GM12878 (cell line): ENCODE results near the gene ITGA6. TPM values are rescaled to one million over a fixed set of nuclear protein-coding genes. Genes with fewer than 3 reads are reported as not detected.

Experiments used
- ATAC-seq: fragments of 200-7000 bp; cut with Tn5 transposase; 3 replicates; pipeline ENCODE4 v1.9.1; 2020; ENCODE audit warnings: mild to moderate bottlenecking, moderate library complexity
- BruUV-seq: library from RNA; stranded (reverse); fragments of 400-500 nt; replicated peaks from 2 replicates; lab custom pipeline; 2021; lab: Mats Ljungman, UMichigan
- CTCF ChIA-PET: fragments of 300-600 bp; sonication (Branson Sonifier 250); formaldehyde crosslinking; extraction: SDS; loops from one replicate; lab custom pipeline; 2021; ENCODE audit warnings: inconsistent platforms; lab: Yijun Ruan, JAX
- POLR2A ChIA-PET: fragments of 350-600 bp; formaldehyde crosslinking; extraction: SDS; loops from one replicate; lab custom pipeline; 2021; ENCODE audit warnings: inconsistent platforms; lab: Charles Lee
- RAD21 ChIA-PET: fragments of 300-600 bp; sonication (Branson Sonifier 250); formaldehyde crosslinking; loops from one replicate; lab custom pipeline; 2023; ENCODE audit warnings: antibody characterized with exemption; ENCODE audit not compliant: unreplicated experiment; lab: Charles Lee
- SMC1A ChIA-PET: fragments of 300-600 bp; sonication (Branson Sonifier 250); formaldehyde crosslinking; loops from one replicate; lab custom pipeline; 2023; ENCODE audit not compliant: unreplicated experiment, uncharacterized antibody; lab: Charles Lee
- DNase-seq: peaks from one replicate; pipeline ENCODE4 v3.0.0-alpha.2; 2011; ENCODE audit warnings: low read depth, low spot score
- FAIRE-seq: peaks from 3 replicates; lab custom pipeline; 2011; peaks lifted over from hg19 to GRCh38; lab: Jason Lieb, UNC
- H2AFZ ChIP-seq: 2 replicates; pipeline ENCODE4 v1.6.0; 2011; ENCODE audit warnings: low read depth, low read length, control low read depth; ENCODE audit not compliant: control insufficient read depth
- H3K27ac ChIP-seq: 2 replicates; pipeline ENCODE4 v1.5.1; 2011; ENCODE audit warnings: control low read depth; ENCODE audit not compliant: control insufficient read depth, insufficient read depth
- H3K27me3 ChIP-seq, 2 experiments: replicated peaks in 1 of 2; 2 replicates each; pipeline versions ENCODE4 v1.6.0 to v1.6.1; 2011; ENCODE audit warnings: low read length in 1 of 2; ENCODE audit not compliant: control insufficient read depth in 2 of 2, insufficient read depth in 2 of 2
- H3K36me3 ChIP-seq, 2 experiments: 2 replicates each; pipeline ENCODE4 v1.5.1; 2011; ENCODE audit warnings: low read length in 1 of 2; ENCODE audit not compliant: control insufficient read depth in 2 of 2, insufficient read depth in 2 of 2
- H3K4me1 ChIP-seq: 2 replicates; pipeline ENCODE4 v1.6.1; 2011; ENCODE audit warnings: mild to moderate bottlenecking, low read length, moderate library complexity, mixed read lengths; ENCODE audit not compliant: control insufficient read depth, insufficient read depth
- H3K4me2 ChIP-seq: 2 replicates; pipeline ENCODE4 v1.6.0; 2011; ENCODE audit warnings: control low read depth; ENCODE audit not compliant: control insufficient read depth, insufficient read depth
- H3K4me3 ChIP-seq: fragments of 200-600 bp; sonication (generic); 2 replicates; pipeline ENCODE4 v1.5.1; 2016
- H3K79me2 ChIP-seq: 2 replicates; pipeline ENCODE4 v1.6.0; 2011; ENCODE audit warnings: low read length; ENCODE audit not compliant: control insufficient read depth, insufficient read depth
- H3K9ac ChIP-seq: 2 replicates; pipeline ENCODE4 v1.8.0; 2011; ENCODE audit warnings: low read length, control low read depth, mixed read lengths; ENCODE audit not compliant: control insufficient read depth, insufficient read depth
- H3K9me3 ChIP-seq: replicated peaks from 3 replicates; pipeline ENCODE4 v1.5.1; 2011; ENCODE audit warnings: mild to moderate bottlenecking, low read length; ENCODE audit not compliant: control insufficient read depth, insufficient read depth
- H4K20me1 ChIP-seq: 2 replicates; pipeline ENCODE4 v1.6.0; 2011; ENCODE audit not compliant: control insufficient read depth, insufficient read depth
- CBFB ChIP-seq: IDR thresholded peaks from 2 replicates; pipeline ENCODE4 v1.6.1; 2016; ENCODE audit warnings: antibody characterized with exemption, low read depth
- EZH2 ChIP-seq: IDR thresholded peaks from 2 replicates; pipeline ENCODE4 v1.6.1; 2012; ENCODE audit warnings: low read depth, mild to moderate bottlenecking, control low read depth, inconsistent platforms, low read length, borderline replicate concordance; ENCODE audit not compliant: control insufficient read depth
- HSF1 ChIP-seq: fragments of 150-350 bp; IDR thresholded peaks from 2 replicates; pipeline ENCODE4 v1.6.1; 2014; ENCODE audit warnings: mild to moderate bottlenecking, low read depth, low read length
- IKZF2 ChIP-seq, 2 experiments: fragments of 450-650 bp; IDR thresholded peaks; 2 replicates each; pipeline ENCODE4 v1.6.1; 2017; ENCODE audit warnings: mild to moderate bottlenecking in 2 of 2, moderate library complexity in 2 of 2
- IRF3 ChIP-seq: fragments of 450-650 bp; IDR thresholded peaks from 2 replicates; pipeline ENCODE4 v1.6.1; 2014; ENCODE audit warnings: mild to moderate bottlenecking
- MXI1 ChIP-seq: fragments of 150-350 bp; IDR thresholded peaks from 2 replicates; pipeline ENCODE4 v1.6.1; 2011; ENCODE audit warnings: low read depth, mild to moderate bottlenecking, inconsistent platforms, low read length, improper control_type of control experiment
- MYC ChIP-seq: IDR thresholded peaks from 2 replicates; pipeline ENCODE4 v1.6.1; 2011; ENCODE audit warnings: mild to moderate bottlenecking, low read length, moderate library complexity, inconsistent platforms; ENCODE audit not compliant: insufficient read depth, insufficient replicate concordance, insufficient read length, severe bottlenecking
- NR2C2 ChIP-seq: IDR thresholded peaks from 2 replicates; pipeline ENCODE4 v1.6.1; 2011; ENCODE audit warnings: borderline replicate concordance, low read depth; ENCODE audit not compliant: control insufficient read depth, insufficient read length
- RFX5 ChIP-seq: IDR thresholded peaks from 2 replicates; pipeline ENCODE4 v1.6.1; 2011; ENCODE audit warnings: low read depth, low read length, improper control_type of control experiment
- SMAD5 ChIP-seq: IDR thresholded peaks from 2 replicates; pipeline ENCODE4 v1.6.1; 2016; ENCODE audit warnings: antibody characterized with exemption, low read depth
- SP1 ChIP-seq: IDR thresholded peaks from one replicate; pipeline ENCODE4 v1.6.1; 2011; ENCODE audit warnings: low read depth, low read length
- STAT3 ChIP-seq: IDR thresholded peaks from 2 replicates; pipeline ENCODE4 v1.6.1; 2011; ENCODE audit warnings: low read depth, low read length, improper control_type of control experiment
- WRNIP1 ChIP-seq: IDR thresholded peaks from 2 replicates; pipeline ENCODE4 v1.6.1; 2011; ENCODE audit warnings: low read depth, low read length, improper control_type of control experiment, borderline replicate concordance
- YY1 ChIP-seq: IDR thresholded peaks from 2 replicates; pipeline ENCODE4 v1.6.1; 2011; ENCODE audit warnings: low read depth, mild to moderate bottlenecking, low read length
- WGBS: methylation state at CpG from one replicate; pipeline ENCODE4 v1.1.6; 2016; ENCODE audit warnings: low lambda C conversion rate; ENCODE audit not compliant: insufficient replicate concordance, insufficient coverage; ENCODE audit errors: missing lambda C conversion rate; 5-methylcytosine and 5-hydroxymethylcytosine counted together
- in situ Hi-C: fragments of 300-500 bp; cut with MboI; formaldehyde crosslinking; loops from 9 replicates; pipeline ENCODE4 v1.14.3; 2018; ENCODE audit warnings: mixed read lengths
- intact Hi-C: fragments of 100-400 bp; cut with micrococcal nuclease; formaldehyde crosslinking; loops from one replicate; pipeline ENCODE4 v1.14.2; 2022; ENCODE audit not compliant: unreplicated experiment
- polyA plus RNA-seq, 11 experiments: library from polyadenylated mRNA; depleted of rRNA in 4 of 11; unstranded in 6 of 11; stranded (reverse) in 5 of 11; fragments of >200 nt; fragmentation: Nextera tagmentation in 4 of 11; fragmentation: Illumina TruSeq in 1 of 11; extraction: Ambion mirVana in 4 of 11; extraction: Trizol in 1 of 11; gene quantifications; 1 replicate in 1 of 11; 2 replicates in 10 of 11; pipeline versions ENCODE4 v1.2.1 to v1.2.3, GENCODE V29; 2011 to 2016; ENCODE audit warnings: inconsistent platforms in 2 of 11, missing spikeins in 2 of 11, low read depth in 1 of 11
- total RNA-seq, 4 experiments: library from RNA; depleted of rRNA in 3 of 4; stranded (reverse); fragments of >200 nt in 3 of 4; fragmentation: Illumina TruSeq in 1 of 4; extraction: Trizol in 1 of 4; gene quantifications; 2 replicates each; pipeline versions ENCODE4 v1.2.1 to v1.2.3, GENCODE V29; 2013 to 2021
- TF ChIP-seq, protein P1 (sequence below): fragments of 450-650 bp; IDR thresholded peaks from 2 replicates; pipeline ENCODE4 v1.6.1; 2017; ENCODE audit warnings: borderline replicate concordance

Gene ITGA6
- total and polyA plus RNA-seq, 10 of the 15 experiments (the other 5 are each of a cell fraction or from before 2014, with no cell fraction given), result 0.01 to 0.36 (median 0.14) TPM; not detected in 2

DNA sequence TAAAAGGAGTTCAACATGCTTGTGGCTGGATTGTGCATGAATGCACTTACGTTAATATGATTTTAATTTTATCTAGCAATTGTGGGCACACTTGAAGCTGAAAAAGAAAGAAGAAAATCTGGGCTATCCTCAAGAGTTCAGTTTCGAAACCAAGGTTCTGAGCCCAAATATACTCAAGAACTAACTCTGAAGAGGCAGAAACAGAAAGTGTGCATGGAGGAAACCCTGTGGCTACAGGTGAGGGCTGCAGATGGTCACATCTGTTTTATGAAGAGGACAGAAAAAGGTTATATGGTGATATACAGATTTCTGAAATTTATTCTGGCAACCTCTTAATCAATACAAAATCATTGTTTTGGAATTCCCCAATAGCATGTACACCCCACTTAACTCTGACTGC is 57.3 kb downstream of the ITGA6 start:
- Histone ChIP-seq H3K9ac (no peak overlapping the region), H3K79me2 (no peaks in the 10 kb centered on the region), H4K20me1 (no peaks in the 10 kb centered on the region), H3K36me3 (no peaks in the 10 kb centered on the region), H3K4me1 (no peaks in the 10 kb centered on the region), H3K9me3 (no peaks in the 10 kb centered on the region), H3K27ac (no peak overlapping the region), H3K27me3 (no peaks in the 10 kb centered on the region), H2AFZ (no peak overlapping the region), H3K4me3 (no peak overlapping the region), H3K4me2 (no peak overlapping the region)
- intact Hi-C loops (loop anchor here (10.0 kb wide), 1 partner anchor 230 kb away; no protein-coding TSS in a partner anchor), in situ Hi-C loops (no loop called here)
- ChIA-PET SMC1A (interaction anchor here (0.6 to 1.3 kb wide), 3 partner anchors 68 to 789 kb away, joined by 3 read pairs; no protein-coding TSS in a partner anchor), CTCF (interaction anchor here (0.6 to 5.0 kb wide), 5 partner anchors 8 to 114 kb away, joined by 3 to 18 read pairs (median 3); no protein-coding TSS in a partner anchor), POLR2A (no interaction called here), RAD21 (interaction anchor here (0.8 kb wide), 1 partner anchor 23 kb away, joined by 3 read pairs; no protein-coding TSS in a partner anchor)
- WGBS, result 40% methylated on average over 2 of the region's 2 CpGs
- DNase-seq (no peak), FAIRE-seq (no peak), ATAC-seq (no peak)
- TF ChIP-seq IKZF2 (IDR thresholded peaks at IDR 0.05) (no peak), WRNIP1 (no peak), EZH2 (no peak), RFX5 (no peak), NR2C2 (no peak), HSF1 (no peak), SMAD5 (no peak), IRF3 (no peak), CBFB (no peak), YY1 (no peak), STAT3 (no peak), MYC (no peak), SP1 (no peak), MXI1 (no peak)
- TF ChIP-seq, protein P1, sequence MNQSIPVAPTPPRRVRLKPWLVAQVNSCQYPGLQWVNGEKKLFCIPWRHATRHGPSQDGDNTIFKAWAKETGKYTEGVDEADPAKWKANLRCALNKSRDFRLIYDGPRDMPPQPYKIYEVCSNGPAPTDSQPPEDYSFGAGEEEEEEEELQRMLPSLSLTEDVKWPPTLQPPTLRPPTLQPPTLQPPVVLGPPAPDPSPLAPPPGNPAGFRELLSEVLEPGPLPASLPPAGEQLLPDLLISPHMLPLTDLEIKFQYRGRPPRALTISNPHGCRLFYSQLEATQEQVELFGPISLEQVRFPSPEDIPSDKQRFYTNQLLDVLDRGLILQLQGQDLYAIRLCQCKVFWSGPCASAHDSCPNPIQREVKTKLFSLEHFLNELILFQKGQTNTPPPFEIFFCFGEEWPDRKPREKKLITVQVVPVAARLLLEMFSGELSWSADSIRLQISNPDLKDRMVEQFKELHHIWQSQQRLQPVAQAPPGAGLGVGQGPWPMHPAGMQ, result no peak
- BruUV-seq, result no TSS peak
